NCI-H82 treated with DMSO at 0.1 percent for 48 hours (cell line): ENCODE measurements around the gene UPP2.

Experiments
- DNase-seq: peaks from one replicate; lab custom pipeline; 2025; ENCODE audit not compliant: unreplicated experiment; lab: John Stamatoyannopoulos, UW

Gene UPP2

DNA sequence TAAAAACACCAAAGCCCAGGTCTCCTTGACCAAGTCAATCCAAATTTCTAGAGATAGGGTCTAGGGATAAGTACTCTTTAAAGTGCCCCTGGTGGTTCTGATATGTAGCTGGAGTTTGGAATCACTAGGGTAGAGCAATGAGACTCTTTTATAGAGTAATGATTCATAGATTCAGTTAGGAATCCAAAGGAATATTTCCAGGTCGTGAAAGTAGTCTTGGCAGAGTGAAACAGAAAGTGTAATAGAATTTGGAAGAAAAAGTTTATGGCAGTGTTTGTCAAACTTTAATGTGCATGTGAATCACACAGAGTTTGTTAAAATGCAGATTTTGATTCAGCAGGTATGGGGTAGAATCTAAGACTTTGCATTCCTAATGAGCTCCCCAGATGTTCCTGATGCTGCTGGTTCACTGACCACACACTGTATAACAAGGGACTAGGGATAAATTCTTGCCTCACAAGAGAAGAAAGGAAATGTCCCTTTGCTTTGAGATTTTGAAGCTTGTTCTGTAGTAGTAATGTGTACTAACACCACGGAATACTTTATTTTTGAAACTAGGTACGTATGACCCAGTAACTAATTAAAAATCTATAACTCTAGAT, 1.8 kb downstream of the UPP2 start:
- DNase-seq = no peak

DNA sequence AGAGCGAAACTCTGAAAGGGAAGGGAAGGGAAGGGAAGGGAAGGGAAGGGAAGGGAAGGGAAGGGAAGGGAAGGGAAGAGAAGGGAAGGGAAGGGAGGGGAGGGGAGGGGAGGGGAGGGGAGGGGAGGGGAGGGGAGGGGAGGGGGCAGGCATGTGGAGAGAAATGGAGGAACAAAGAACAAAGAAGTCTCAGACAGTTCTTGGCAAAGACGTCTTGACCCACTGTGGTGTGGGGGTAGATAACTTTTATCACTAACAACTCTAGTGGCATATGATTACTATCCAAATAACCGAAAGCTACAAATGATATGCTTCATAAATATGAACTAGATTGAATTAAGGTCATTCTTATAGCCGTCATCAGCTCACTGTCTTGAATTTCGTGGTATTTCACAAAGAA, 3.2 kb downstream of the UPP2 start:
- no peak for DNase-seq

DNA sequence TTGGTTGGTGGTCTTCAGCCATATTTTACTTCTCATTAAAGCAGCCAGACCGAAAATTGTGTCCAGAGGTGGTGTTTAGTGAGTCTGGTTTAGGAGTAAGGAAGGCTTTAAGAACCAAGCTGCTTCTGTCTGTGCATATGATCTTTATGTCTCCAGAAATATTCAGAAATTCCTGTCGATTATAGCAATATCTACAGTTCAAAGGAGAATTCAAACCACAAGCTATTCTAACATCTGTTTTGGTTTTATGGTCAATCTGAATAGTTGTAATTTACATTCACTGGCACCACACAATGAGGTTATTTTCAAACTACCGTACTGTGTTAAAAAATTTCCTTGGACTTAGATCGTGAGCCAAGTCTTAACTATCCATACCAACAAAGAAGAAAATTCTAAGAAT, 11.3 kb downstream of the UPP2 start:
- DNase-seq = no peak

GRCh38 chr2:158113741-158114295, 12.1 kb downstream of the UPP2 start:
- DNase-seq = no peak

DNA sequence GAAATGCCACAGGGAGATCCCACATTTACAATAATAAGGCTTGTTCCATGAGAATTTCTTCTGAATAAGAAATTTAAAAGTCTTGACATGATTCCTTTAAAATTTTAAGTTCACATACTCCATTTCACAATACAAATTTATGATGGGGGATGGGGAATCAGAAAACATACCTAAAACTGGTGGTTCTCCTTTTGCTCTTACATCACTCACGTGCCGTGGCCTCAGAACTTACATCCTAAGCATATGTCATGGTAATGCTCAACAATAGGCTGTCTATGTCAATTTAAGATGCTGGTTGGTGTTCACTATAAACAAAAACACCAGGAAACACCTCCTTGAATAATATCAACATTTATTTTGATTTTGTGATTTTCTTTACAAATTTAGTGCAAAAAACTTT, 12.8 kb downstream of the UPP2 start:
- no peak for DNase-seq

DNA sequence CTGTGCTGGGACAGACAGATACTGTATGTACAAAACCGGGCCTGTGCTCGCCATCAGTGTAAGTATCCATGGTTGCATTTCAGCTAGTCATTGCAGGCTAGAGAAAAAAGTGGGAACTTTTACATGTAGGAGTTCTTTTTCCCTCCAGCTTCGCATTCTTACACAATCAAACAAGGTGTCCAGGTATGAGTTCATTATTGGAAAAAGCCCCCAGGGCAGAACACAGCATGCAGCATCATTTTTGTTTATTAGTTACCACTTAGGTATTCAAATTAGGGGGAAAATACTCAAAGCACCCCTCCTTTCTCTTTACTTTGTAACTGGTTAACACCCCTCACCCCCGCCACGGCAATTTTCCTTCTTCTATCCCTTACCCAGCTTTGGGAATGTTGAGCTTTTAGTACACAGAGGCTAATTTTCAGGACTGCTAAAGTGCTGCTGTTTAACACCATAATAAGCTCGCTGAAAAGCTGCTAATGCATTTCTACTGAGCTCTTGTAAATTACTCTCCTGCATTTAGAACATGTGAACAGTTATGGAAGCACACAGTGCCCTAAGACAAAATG, 13.6 kb downstream of the UPP2 start:
- no peak for DNase-seq

- no peak for DNase-seq
Observed at GRCh38 chr2:158116936-158117335, 15.3 kb downstream of the UPP2 start.

DNA sequence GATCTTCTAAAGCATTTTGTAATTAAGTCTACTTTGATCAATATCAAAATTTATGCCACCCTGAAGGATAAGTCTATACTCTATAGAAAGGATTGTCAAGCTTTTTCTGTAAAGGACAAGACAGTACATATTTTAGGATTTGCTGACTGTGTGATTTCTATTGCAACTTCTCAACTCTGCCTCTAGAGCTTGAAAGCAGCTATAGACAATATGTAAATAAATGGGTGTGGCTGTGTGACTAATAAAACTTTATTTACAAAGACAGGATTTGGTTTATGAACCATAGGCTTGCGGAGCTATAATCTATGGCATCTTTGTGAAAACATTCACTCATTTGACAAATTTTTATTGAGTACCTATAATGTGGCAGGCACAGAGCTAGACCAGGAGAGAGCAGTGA, 18.4 kb downstream of the UPP2 start:
- DNase-seq = no peak

GRCh38 chr2:158120664-158121641, 19.3 kb downstream of the UPP2 start:
- no peak for DNase-seq

- no peak for DNase-seq
Observed at GRCh38 chr2:158124896-158125295, 23.2 kb downstream of the UPP2 start.

- no peak for DNase-seq
Observed at GRCh38 chr2:158125756-158126498, 24.3 kb downstream of the UPP2 start.

GRCh38 chr2:158127380-158127804, 25.7 kb downstream of the UPP2 start:
- DNase-seq = no peak

DNA sequence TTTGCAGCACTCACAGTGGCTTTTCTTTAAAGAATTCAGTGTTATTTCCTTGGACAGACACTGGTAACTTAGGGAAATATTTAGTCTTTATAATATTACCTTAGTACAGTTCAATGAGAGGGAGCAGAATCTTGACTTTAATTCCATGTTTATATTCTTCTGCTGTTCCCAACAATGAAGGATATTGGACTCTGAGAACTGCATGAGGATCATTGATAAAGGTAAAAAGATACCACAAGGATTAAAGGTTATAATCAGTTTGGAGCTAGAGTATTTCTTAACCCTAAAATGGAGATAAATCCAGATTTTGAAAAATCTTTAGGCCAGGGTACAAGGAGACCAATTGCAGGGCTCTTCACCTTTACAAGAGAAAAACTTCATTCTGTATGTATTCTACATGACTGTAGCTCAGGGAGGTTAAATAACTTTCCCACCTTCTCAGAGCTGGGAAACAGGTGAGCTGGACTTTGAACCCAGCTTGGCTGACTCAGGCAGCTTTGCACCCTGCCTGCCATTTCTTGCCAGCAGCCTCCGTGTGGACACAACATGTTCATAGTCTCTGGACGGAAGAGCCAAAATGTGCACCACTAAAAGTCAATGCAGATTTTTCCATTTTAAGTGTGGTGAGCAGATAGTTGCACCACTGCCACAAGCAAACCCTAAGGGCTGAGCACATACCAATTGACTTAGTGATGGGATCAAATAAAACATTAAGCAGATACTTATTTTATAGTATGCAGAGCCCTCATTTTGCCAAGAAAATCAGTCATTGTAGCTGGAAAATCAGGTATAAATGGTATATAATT, 26.7 kb downstream of the UPP2 start:
- DNase-seq = no peak

DNA sequence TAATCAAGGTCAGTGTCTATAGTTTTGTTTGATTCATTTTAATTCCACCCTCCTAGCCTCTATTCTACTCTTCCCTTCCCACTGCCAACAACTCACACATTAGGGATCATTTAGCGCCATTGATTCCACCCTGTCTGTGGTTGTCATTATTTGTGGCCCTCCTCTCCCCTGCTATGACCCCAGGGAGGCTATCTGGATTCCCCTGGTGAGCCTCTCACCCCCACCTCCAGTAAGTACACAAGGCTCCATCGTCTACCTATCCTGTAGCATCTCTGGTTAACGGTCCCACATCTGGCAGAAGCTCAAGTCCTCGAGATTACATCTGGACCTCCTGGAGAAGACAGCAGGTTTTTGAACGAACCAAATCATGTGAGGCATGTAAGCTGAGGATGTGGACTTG, 27.4 kb downstream of the UPP2 start:
- no peak for DNase-seq

GRCh38 chr2:158130832-158131473, 29.3 kb downstream of the UPP2 start:
- DNase-seq = no peak

GRCh38 chr2:158131483-158131912, 29.8 kb downstream of the UPP2 start:
- peak; percentile 77 for DNase-seq

DNA sequence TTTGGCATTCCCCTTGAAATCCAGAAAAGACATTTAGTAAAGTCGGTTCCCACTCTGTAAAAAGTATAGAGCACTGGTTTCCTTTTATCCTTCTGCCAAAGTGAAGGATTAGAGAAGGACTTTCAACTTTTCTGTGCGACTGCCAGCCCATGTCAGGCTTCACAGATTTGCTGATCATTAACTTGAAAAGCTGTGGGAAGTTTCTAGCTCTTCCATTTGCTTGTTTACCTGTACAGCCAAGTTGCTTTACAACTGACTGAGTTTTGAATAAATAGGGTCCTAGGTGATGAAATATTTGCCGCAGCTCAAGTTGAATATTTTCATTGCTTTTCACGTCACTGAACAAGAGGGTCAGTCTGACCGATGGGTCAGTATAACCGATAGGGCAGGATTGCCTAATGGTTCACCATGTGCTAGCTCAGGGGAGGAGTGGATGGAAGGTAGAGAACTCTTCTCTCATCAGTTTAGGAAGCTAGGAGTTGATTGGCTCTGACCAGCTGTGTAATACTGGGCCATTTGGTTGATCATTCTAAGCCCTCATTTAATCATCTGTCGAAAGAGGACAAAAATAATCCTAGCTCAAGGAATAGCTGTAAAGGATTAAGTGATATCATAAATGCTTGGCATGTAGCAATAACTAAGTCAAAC, 30.4 kb downstream of the UPP2 start:
- peak; percentile 75 for DNase-seq

- DNase-seq = no peak
Observed at GRCh38 chr2:158134055-158134454, 32.4 kb downstream of the UPP2 start.

DNA sequence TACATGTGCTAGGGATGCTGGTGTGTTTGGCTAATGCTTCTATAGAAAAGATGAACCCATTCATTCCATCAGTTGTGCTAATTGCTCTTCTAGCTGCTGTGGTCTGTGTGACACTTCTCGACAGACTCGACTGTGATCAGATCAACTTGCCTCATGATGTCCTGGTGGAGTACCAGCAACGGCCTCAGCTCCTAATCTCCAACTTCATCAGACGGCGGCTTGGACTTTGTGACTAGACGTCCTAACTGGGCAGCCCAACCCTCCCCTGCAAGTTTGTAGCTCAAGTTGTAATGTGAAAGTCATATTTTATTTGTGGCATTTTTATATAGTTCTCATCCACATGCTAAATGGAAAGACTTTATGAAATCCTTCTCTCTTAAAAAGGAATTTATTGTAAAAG, 33.0 kb downstream of the UPP2 start:
- no peak for DNase-seq
